Liver (tissue), 3 donors: ENCODE measurements around the gene GMPR.

Source experiments
- CTCF ChIP-seq: fragments of 150-350 bp; IDR thresholded peaks from 2 replicates; pipeline ENCODE4 v1.5.1; 2017; ENCODE audit warnings: improper control_type of control experiment, low read depth, low read length; ENCODE audit not compliant: missing input control
- HNF4A ChIP-seq, 2 donors: conservative IDR thresholded peaks; 2 replicates each; pipeline ENCODE4 v1.6.1; 2016; ENCODE audit warnings: antibody characterized with exemption in 2 of 2, mild to moderate bottlenecking in 2 of 2
- REST ChIP-seq: IDR thresholded peaks from 2 replicates; pipeline ENCODE4 v1.6.1; 2016; ENCODE audit warnings: antibody characterized with exemption, mild to moderate bottlenecking
- TAF1 ChIP-seq: conservative IDR thresholded peaks from 2 replicates; pipeline ENCODE4 v1.6.1; 2016; ENCODE audit warnings: antibody characterized with exemption, mild to moderate bottlenecking
- donor health status: healthy.
- donor health status: healthy.

GRCh38 chr6:16198061-16198705, 40.2 kb upstream of the GMPR start:
- no peak for TF ChIP-seq REST
- TF ChIP-seq CTCF: no peak
- TF ChIP-seq TAF1: no peak
- no peak for TF ChIP-seq HNF4A (conservative IDR thresholded peaks at IDR 0.05)
